Thyroid gland (tissue), 4 donors: ENCODE data around the gene TSPAN7. TPM values are rescaled to one million over a fixed set of nuclear protein-coding genes. Genes with fewer than 3 reads are reported as not detected.

Experiments used
- DNase-seq, 2 donors: peaks; one replicate each; pipeline ENCODE4 v3.0.0-alpha.2; 2019
- H3K27ac ChIP-seq, 3 donors: fragments of 200-600 bp; sonication (generic); 1 replicate in 2 of 3; 2 replicates in 1 of 3; pipeline ENCODE4 v1.5.1; 2016 to 2019; ENCODE audit warnings: mild to moderate bottlenecking in 1 of 3, moderate library complexity in 1 of 3
- H3K27me3 ChIP-seq: fragments of 200-600 bp; sonication (generic); one replicate; pipeline ENCODE4 v1.5.1; 2019
- H3K36me3 ChIP-seq, 2 donors: fragments of 200-600 bp; sonication (generic); one replicate each; pipeline ENCODE4 v1.5.1; 2016 to 2019
- H3K4me1 ChIP-seq, 2 donors: fragments of 200-600 bp; sonication (generic); one replicate each; pipeline ENCODE4 v1.5.1; 2017 to 2019
- H3K4me3 ChIP-seq, 3 donors: fragments of 200-600 bp; sonication (generic); replicated peaks in 1 of 3; 1 replicate in 2 of 3; 2 replicates in 1 of 3; pipeline ENCODE4 v1.5.1; 2016; ENCODE audit warnings: mild to moderate bottlenecking in 1 of 3
- H3K9me3 ChIP-seq: fragments of 200-600 bp; sonication (generic); one replicate; pipeline ENCODE4 v1.5.1; 2017
- POLR2A ChIP-seq, 2 donors: fragments of 450-650 bp; IDR thresholded peaks; one replicate each; pipeline ENCODE4 v1.6.1; 2017; ENCODE audit warnings: antibody characterized with exemption in 2 of 2, mild to moderate bottlenecking in 2 of 2, moderate library complexity in 1 of 2
- WGBS, 2 donors: methylation state at CpG; one replicate each; pipeline ENCODE4 v1.1.5; 2017; 5-methylcytosine and 5-hydroxymethylcytosine counted together
- intact Hi-C: fragments of 100-400 bp; cut with DNase I; formaldehyde crosslinking; loops from one replicate; pipeline ENCODE4 v1.15.1; 2023
- total RNA-seq, 4 donors: library from RNA; depleted of rRNA; stranded (reverse); fragments of >200 nt; gene quantifications; one replicate each; pipeline ENCODE4 v1.2.3, GENCODE V29; 2016
- TF ChIP-seq, protein P1 (sequence below), 6 experiments: fragments of 200-600 bp in 3 of 6; fragments of 450-650 bp in 3 of 6; sonication (generic) in 3 of 6; IDR thresholded peaks; one replicate each; pipeline ENCODE4 v1.5.1; 2016 to 2019; ENCODE audit warnings: antibody characterized with exemption in 6 of 6, mild to moderate bottlenecking in 2 of 6, inconsistent platforms in 1 of 6, moderate library complexity in 1 of 6

Gene TSPAN7
- total RNA-seq, 4 donors from 2014 or later: 38.1 to 66.2 (median 55.2) TPM

DNA sequence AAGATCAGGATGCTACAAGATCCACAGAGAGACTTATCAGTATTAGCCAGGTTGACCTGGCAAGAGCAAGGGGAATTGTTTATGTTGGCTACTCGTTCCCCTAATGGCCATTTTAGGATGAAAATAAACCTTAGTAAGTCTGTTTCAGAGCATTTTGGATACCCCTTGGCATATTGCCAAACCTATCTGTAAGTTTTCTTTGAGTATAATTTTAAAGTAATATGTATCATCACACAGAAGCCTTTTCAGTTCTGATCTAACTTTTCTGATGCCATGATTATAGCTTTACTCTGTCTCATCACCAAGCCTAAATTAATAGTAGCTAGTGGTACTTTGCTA, 99.7 kb downstream of the TSPAN7 start:
- H3K4me1 ChIP-seq: no peaks in the 10 kb centered on the region
- no peaks in the 10 kb centered on the region for H3K9me3 ChIP-seq
- TF ChIP-seq POLR2A (IDR thresholded peaks at IDR 0.05): no peak
- TF ChIP-seq, protein P1, sequence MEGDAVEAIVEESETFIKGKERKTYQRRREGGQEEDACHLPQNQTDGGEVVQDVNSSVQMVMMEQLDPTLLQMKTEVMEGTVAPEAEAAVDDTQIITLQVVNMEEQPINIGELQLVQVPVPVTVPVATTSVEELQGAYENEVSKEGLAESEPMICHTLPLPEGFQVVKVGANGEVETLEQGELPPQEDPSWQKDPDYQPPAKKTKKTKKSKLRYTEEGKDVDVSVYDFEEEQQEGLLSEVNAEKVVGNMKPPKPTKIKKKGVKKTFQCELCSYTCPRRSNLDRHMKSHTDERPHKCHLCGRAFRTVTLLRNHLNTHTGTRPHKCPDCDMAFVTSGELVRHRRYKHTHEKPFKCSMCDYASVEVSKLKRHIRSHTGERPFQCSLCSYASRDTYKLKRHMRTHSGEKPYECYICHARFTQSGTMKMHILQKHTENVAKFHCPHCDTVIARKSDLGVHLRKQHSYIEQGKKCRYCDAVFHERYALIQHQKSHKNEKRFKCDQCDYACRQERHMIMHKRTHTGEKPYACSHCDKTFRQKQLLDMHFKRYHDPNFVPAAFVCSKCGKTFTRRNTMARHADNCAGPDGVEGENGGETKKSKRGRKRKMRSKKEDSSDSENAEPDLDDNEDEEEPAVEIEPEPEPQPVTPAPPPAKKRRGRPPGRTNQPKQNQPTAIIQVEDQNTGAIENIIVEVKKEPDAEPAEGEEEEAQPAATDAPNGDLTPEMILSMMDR (IDR thresholded peaks at IDR 0.05): no peak
- 54 to 60% methylated on average over 1 of the region's 1 CpG for WGBS, 2 donors
- no peaks in the 10 kb centered on the region for H3K27me3 ChIP-seq
- no peaks in the 10 kb centered on the region for H3K36me3 ChIP-seq
- no peak for DNase-seq
- no peak overlapping the region for H3K27ac ChIP-seq
- no peak overlapping the region for H3K4me3 ChIP-seq
- intact Hi-C loops: no loop called here

DNA sequence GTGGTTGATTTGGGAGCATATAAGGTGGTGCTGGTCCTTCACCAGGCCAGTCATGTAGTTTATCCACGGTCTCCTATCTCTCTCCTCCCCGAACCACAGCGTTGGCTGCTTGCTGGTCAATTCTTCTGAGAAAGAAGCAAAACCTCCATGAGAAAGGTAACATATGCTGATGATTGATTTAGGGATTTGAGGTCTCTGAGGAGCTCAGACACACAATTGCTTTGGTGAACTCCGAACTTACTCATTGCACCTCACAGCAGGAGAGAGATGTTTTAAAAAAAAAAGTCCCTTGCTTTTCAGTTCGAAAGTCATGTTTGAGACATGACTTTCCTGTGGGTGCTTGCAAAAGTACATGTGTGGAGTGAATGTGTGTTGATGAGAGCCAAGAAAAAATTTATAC, 100.2 kb downstream of the TSPAN7 start:
- no peaks in the 10 kb centered on the region for H3K36me3 ChIP-seq
- no peak overlapping the region for H3K27ac ChIP-seq
- no peak for DNase-seq
- TF ChIP-seq, protein P1 (IDR thresholded peaks at IDR 0.05): no peak
- no peak for TF ChIP-seq POLR2A (IDR thresholded peaks at IDR 0.05)
- no peak overlapping the region for H3K4me3 ChIP-seq
- intact Hi-C loops: no loop called here
- no peaks in the 10 kb centered on the region for H3K4me1 ChIP-seq
- no peaks in the 10 kb centered on the region for H3K27me3 ChIP-seq
- WGBS, 2 donors: 78 to 92% methylated on average over 5 of the region's 5 CpGs
- H3K9me3 ChIP-seq: no peaks in the 10 kb centered on the region

DNA sequence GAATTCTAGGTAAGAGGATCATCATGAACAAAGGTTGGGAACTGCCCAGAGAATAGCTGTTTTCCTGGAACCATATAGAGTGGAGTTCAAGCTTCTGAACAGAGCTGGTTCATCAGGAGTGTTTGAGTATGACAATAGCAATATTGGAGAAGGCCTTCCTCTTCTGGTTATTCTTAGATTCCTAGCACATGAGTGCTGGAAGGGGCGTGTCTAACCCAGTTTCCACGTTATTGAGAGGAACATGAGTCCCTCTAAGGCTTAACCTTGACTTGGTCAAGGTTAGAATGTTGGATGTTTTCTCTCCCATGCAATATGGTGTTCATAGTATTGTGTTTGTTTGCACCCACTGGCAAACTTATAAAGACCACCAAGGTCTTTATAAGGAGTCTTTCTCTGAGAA, 101.3 kb downstream of the TSPAN7 start:
- no peaks in the 10 kb centered on the region for H3K36me3 ChIP-seq
- no peak overlapping the region for H3K27ac ChIP-seq
- H3K4me3 ChIP-seq: no peak overlapping the region
- H3K27me3 ChIP-seq: no peaks in the 10 kb centered on the region
- WGBS, 2 donors: 73 to 83% methylated on average over 2 of the region's 2 CpGs
- intact Hi-C loops: no loop called here
- no peaks in the 10 kb centered on the region for H3K9me3 ChIP-seq
- H3K4me1 ChIP-seq: no peaks in the 10 kb centered on the region
- TF ChIP-seq POLR2A (IDR thresholded peaks at IDR 0.05): no peak
- TF ChIP-seq, protein P1 (IDR thresholded peaks at IDR 0.05): no peak
- no peak for DNase-seq

DNA sequence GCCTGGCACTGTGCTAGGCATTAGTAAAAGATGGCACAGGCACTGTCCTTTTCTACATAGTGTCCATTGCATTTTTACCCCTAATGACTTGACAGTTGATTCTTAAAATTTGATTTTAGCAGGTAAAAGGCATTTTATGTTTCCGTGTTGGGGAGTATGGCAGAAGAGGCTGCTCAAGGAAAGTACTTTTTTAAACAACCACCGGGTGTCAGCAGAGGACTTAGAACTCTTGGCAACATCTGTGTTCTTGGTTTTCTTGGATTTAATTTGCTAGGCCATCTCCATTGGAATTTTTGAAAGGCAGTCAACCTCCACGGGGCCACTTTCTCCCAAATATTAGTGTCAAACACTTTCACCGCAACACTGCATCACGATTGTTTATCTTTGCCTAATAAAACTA, 102.9 kb downstream of the TSPAN7 start:
- intact Hi-C loops: no loop called here

GRCh38 chrX:38666909-38667308, 105.6 kb downstream of the TSPAN7 start:
- H3K4me1 ChIP-seq: no peaks in the 10 kb centered on the region
- no peaks in the 10 kb centered on the region for H3K27me3 ChIP-seq
- no peaks in the 10 kb centered on the region for H3K9me3 ChIP-seq
- H3K27ac ChIP-seq: no peak overlapping the region
- H3K4me3 ChIP-seq: no peak overlapping the region
- intact Hi-C loops: no loop called here
- no peaks in the 10 kb centered on the region for H3K36me3 ChIP-seq
- TF ChIP-seq, protein P1 (IDR thresholded peaks at IDR 0.05): no peak
- TF ChIP-seq POLR2A (IDR thresholded peaks at IDR 0.05): no peak
- no peak for DNase-seq

More for the DNA sequence above, 102.9 kb downstream of the TSPAN7 start:
- WGBS, 2 donors: 15 to 16% methylated on average over 5 of the region's 5 CpGs
- H3K27ac ChIP-seq: no peak overlapping the region
- peak in 1 of 2 donors; percentile 5 for DNase-seq
- no peaks in the 10 kb centered on the region for H3K36me3 ChIP-seq
- TF ChIP-seq, protein P1 (IDR thresholded peaks at IDR 0.05): peak in 4 of 6 experiments; percentile 25 to 45 (median 41)
- TF ChIP-seq POLR2A (IDR thresholded peaks at IDR 0.05): no peak
- H3K27me3 ChIP-seq: no peaks in the 10 kb centered on the region
- no peak overlapping the region for H3K4me3 ChIP-seq
- no peaks in the 10 kb centered on the region for H3K4me1 ChIP-seq
- no peaks in the 10 kb centered on the region for H3K9me3 ChIP-seq
